ENCODE data around the gene UNC5C.

Gene UNC5C

GRCh38 chr4:95444812-95445211 lies 104.0 kb downstream of the UNC5C start:
- Histone ChIP-seq H4K20me1 (ENCODE audit: insufficient read depth, low read length) (no peaks in the 10 kb centered on the region), H2AFZ (ENCODE audit: low read length) (no peak overlapping the region), H3K9me2 (ENCODE audit: low read depth, low read length) (no peaks in the 10 kb centered on the region), H3K4me2 (ENCODE audit: low read length) (no peak overlapping the region), H3K4me1 (ENCODE audit: insufficient read depth, low read length, severe bottlenecking) (no peaks in the 10 kb centered on the region), H3K27ac (ENCODE audit: low read depth, low read length, poor library complexity, severe bottlenecking) (no peak overlapping the region), H3K27me3 (ENCODE audit: insufficient read depth, low read length) (no peaks in the 10 kb centered on the region), H3K79me2 (ENCODE audit: insufficient read depth, low read length) (no peaks in the 10 kb centered on the region), H3K9me3 (ENCODE audit: low read length) (no peaks in the 10 kb centered on the region), H3K36me3 (ENCODE audit: insufficient read depth, low read length) (no peaks in the 10 kb centered on the region), H3K9ac (ENCODE audit: low read length) (no peak overlapping the region), H3K4me3 (ENCODE audit: low read depth, low read length, poor library complexity, severe bottlenecking) (no peak overlapping the region), H3F3A (ENCODE audit: insufficient read depth, low read length) (no peaks in the 10 kb centered on the region; the same call in 1 of the 2 replicates)
- no peak for TF ChIP-seq CTCF (IDR thresholded peaks at IDR 0.05; ENCODE audit: low read length)

GRCh38 chr4:95439896-95440295 lies 108.9 kb downstream of the UNC5C start:
- Histone ChIP-seq H3F3A (ENCODE audit: insufficient read depth, low read length) (no peaks in the 10 kb centered on the region; the same call in 1 of the 2 replicates), H3K9me2 (ENCODE audit: low read depth, low read length) (no peaks in the 10 kb centered on the region), H4K20me1 (ENCODE audit: insufficient read depth, low read length) (no peaks in the 10 kb centered on the region), H3K79me2 (ENCODE audit: insufficient read depth, low read length) (no peaks in the 10 kb centered on the region), H3K27me3 (ENCODE audit: insufficient read depth, low read length) (no peaks in the 10 kb centered on the region), H2AFZ (ENCODE audit: low read length) (no peak overlapping the region), H3K4me3 (ENCODE audit: low read depth, low read length, poor library complexity, severe bottlenecking) (no peak overlapping the region), H3K9me3 (ENCODE audit: low read length) (no peaks in the 10 kb centered on the region), H3K4me2 (ENCODE audit: low read length) (no peak overlapping the region), H3K9ac (ENCODE audit: low read length) (no peak overlapping the region), H3K36me3 (ENCODE audit: insufficient read depth, low read length) (no peaks in the 10 kb centered on the region), H3K4me1 (ENCODE audit: insufficient read depth, low read length, severe bottlenecking) (no peaks in the 10 kb centered on the region), H3K27ac (ENCODE audit: low read depth, low read length, poor library complexity, severe bottlenecking) (no peak overlapping the region)
- TF ChIP-seq CTCF (IDR thresholded peaks at IDR 0.05; ENCODE audit: low read length) = no peak
- TF ChIP-seq EZH2 (IDR thresholded peaks at IDR 0.05; ENCODE audit: borderline replicate concordance, low read length) = no peak

- no peaks in the 10 kb centered on the region for H3K4me1 ChIP-seq (ENCODE audit: insufficient read depth, low read length, severe bottlenecking)
- TF ChIP-seq EZH2 (IDR thresholded peaks at IDR 0.05; ENCODE audit: borderline replicate concordance, low read length) = no peak
- TF ChIP-seq CTCF (IDR thresholded peaks at IDR 0.05; ENCODE audit: low read length) = no peak
- H3K27ac ChIP-seq (ENCODE audit: low read depth, low read length, poor library complexity, severe bottlenecking) = no peak overlapping the region
- H3K36me3 ChIP-seq (ENCODE audit: insufficient read depth, low read length) = no peaks in the 10 kb centered on the region
- H3K79me2 ChIP-seq (ENCODE audit: insufficient read depth, low read length) = no peaks in the 10 kb centered on the region
- H3K4me2 ChIP-seq (ENCODE audit: low read length) = no peak overlapping the region
- H3K4me3 ChIP-seq (ENCODE audit: low read depth, low read length, poor library complexity, severe bottlenecking) = no peak overlapping the region
- H3K9ac ChIP-seq (ENCODE audit: low read length) = no peak overlapping the region
- H3K9me3 ChIP-seq (ENCODE audit: low read length) = no peaks in the 10 kb centered on the region
- no peak overlapping the region for H2AFZ ChIP-seq (ENCODE audit: low read length)
- H3K27me3 ChIP-seq (ENCODE audit: insufficient read depth, low read length) = no peaks in the 10 kb centered on the region
- no peaks in the 10 kb centered on the region; the same call in 1 of the 2 replicates for H3F3A ChIP-seq (ENCODE audit: insufficient read depth, low read length)
- H3K9me2 ChIP-seq (ENCODE audit: low read depth, low read length) = no peaks in the 10 kb centered on the region
- no peaks in the 10 kb centered on the region for H4K20me1 ChIP-seq (ENCODE audit: insufficient read depth, low read length)
These were observed 109.7 kb downstream of the UNC5C start for GRCh38 chr4:95439071-95439470.
